Sciatic nerve (tissue), 2 donors: ENCODE measurements around the gene WFDC2. TPM values are rescaled to one million over a fixed set of nuclear protein-coding genes. Genes with fewer than 3 reads are reported as not detected.

Source experiments
- ATAC-seq: fragments of 200-7000 bp; cut with Tn5 transposase; one replicate; pipeline ENCODE4 v1.9.1; 2020; ENCODE audit warnings: mild to moderate bottlenecking, moderate library complexity
- DNase-seq: peaks from one replicate; pipeline ENCODE4 v3.0.0-alpha.2; 2020; ENCODE audit warnings: low spot score
- intact Hi-C: fragments of 100-400 bp; cut with DNase I; formaldehyde crosslinking; loops from one replicate; pipeline ENCODE4 v1.14.2; 2022
- total RNA-seq: library from RNA; stranded (reverse); fragmentation: NEBNext Ultra II Directional; extraction: Animal tissue kit (Norgen Biotek cat#: 25700); gene quantifications from one replicate; pipeline ENCODE4 v1.2.1, GENCODE V29; 2021
- donor health status: DM: no; HTN: no; CAD: no.
- donor health status: DM: no; HTN: no; CAD: no.

WFDC2 gene, protein sequence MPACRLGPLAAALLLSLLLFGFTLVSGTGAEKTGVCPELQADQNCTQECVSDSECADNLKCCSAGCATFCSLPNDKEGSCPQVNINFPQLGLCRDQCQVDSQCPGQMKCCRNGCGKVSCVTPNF
- total RNA-seq = 4.1 TPM

DNA sequence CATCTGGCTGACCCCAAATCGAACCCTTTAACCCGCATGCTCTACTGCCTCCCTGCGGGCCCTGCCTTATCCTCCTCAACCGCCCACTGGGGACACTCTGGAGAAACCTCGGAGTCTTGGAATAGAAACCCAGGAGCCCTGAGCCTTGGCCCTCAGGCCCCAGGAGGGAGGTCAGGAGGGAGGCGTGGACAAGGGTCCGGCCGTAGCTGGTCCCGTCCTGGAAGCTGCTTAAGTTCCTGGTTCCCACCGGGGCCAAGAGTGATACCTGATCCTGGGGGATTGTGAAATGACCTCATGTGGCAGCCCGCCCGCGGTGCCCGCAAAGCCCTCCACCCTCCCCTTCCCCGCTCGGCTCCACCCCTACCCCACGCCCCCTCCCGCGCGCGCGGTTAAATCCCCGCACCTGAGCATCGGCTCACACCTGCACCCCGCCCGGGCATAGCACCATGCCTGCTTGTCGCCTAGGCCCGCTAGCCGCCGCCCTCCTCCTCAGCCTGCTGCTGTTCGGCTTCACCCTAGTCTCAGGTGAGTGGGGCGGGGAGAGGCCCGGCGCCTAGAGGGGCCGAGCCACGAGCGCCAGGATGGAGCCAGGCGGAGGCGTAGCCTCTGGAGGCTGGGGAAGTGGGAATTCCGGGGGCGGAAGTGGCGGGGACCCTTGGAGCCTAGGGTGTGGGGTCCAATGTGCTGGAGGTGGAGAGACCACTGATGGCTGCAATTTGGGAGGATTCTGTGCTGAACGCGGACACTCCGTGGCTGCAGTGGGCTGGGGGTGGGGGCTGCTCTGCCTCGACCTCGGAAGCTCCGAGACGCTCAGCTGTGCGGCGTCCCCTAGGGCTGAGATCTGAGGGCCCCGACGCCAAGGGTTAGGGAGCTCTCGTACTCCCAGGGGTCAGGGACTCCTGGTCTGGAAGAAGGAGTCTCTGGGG is at the start of gene WFDC2:
WFDC2 (plus strand) TSS at position 418 of the 926 bp plus-strand sequence; CDS start at position 447, 29 bp downstream.
- peak; percentile 35 for ATAC-seq
- intact Hi-C loops = no loop called here
- no peak for DNase-seq

DNA sequence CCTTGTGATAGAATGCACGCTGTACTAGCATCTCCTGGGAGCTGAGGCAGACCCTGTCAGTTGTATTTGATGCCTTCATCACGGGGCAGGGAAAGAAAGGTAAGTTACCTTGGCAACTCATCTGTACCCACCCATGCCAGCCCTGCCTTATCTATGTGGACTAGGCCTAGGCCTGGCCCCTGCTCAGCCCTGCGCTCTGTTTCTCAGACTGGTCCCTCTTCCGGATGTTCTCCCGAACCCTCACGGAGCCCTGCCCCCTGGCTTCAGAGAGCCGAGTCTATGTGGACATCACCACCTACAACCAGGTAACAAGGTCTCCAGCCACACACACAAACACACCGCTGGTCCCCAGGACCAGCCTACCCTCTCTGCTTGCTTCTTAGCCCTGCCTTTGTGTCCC is 49.4 kb upstream of the WFDC2 start:
- intact Hi-C loops = no loop called here
- DNase-seq (no peak), ATAC-seq (no peak)

DNA sequence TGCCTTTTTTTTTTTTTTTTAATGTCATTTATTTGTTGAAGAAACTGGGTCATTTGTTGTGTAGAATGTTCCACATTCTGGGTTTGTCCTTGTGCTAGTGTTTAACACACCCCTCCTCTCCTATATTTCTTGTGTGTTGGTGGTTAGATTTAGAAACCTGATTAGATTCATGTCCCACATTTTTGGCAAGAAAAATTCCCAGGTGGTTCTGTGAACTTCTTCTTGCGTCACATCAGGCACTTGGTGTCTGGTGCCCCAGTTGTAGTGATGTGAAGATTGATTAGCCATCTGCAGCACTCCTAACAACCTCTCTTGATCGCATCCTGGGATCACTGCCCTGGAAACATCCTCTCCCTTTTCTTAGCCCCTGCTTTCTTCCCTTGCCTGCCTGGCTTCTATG is 45.9 kb upstream of the WFDC2 start:
- DNase-seq = no peak
- no peak for ATAC-seq
- intact Hi-C loops = no loop called here

DNA sequence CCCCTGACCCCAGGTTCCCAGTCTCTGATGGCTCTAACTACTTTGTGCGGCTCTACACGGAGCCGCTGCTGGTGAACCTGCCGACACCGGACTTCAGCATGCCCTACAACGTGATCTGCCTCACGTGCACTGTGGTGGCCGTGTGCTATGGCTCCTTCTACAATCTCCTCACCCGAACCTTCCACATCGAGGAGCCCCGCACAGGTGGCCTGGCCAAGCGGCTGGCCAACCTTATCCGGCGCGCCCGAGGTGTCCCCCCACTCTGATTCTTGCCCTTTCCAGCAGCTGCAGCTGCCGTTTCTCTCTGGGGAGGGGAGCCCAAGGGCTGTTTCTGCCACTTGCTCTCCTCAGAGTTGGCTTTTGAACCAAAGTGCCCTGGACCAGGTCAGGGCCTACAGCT is 44.0 kb upstream of the WFDC2 start:
- intact Hi-C loops = no loop called here
- ATAC-seq (no peak), DNase-seq (no peak)

DNA sequence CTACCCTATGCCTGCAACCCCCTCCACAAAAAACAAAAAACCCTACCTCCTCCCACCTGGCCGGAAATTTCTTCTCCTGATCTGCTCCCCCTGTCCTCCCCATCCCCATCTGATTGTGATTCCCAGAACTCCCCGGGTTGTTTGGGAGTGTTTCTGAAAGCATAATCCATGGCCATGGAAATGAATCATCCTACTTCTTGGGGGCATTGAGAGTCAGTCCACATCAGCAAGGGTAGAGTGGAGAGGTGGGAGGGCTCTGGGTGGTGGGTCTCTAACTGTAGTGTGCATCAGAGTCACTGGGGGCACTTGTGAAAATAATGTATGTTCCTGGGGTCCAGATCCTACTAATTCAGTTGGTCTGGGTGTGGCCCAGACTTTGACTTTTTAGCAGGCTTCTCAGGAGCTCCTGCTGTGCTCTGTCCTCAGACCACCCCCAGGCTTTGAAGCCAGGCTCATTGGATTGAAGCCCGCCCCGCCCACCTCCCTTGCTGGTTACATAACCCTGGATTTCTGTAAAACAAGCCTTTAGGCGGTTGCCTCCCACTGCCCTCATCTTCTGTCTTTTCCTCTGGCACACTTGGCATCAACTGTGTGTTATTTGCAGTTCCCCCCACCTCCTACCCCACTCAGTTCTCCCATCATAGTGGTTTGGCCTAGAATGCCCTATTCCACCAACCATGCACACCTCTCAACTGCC is 43.1 kb upstream of the WFDC2 start:
- DNase-seq = no peak
- peak; percentile 59 for ATAC-seq

DNA sequence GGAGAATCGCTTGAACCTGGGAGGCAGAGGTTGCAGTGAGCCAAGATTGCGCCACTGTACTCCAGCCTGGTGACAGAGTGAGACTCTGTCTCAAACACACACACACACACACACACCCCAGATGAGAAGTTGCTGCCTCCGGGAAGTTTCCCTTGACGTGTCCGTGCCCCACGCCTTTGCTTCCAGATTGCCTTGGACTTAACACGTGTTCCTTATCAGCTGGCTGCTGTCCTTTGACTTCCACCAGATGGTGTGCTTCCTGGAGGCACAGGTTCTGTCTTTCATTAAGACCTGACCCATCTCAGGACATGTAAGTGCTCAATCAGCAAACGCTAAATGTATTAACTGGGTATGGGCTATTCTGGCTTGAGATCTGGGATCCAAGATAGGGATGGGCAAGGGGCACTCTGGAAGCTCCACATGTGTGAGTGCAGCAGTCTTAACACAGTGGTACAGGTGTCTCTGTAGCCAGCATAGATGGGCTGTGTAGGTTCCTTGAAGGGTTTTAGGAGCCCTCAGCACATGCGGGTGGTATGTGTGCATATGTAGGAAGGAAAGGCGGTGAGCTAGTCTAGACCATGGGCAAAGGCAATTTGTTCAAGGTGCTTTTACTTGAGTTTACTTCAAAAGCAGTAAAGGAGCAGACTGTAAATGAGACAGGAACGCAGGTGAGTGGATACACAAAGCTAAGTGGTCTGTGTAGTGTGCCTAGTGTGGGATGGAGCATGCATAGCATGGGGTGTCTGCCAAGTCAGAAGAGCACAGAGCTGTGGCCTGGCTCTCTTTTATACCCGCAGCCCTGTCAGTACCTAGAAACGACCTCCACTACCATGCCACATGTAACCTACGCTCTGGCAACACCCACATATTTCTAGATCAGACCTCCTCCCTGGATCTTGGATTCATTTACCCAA is 42.1 kb upstream of the WFDC2 start:
- DNase-seq (no peak), ATAC-seq (no peak)
- intact Hi-C loops = no loop called here

More for the DNA sequence above, 43.1 kb upstream of the WFDC2 start:
- intact Hi-C loops = no loop called here

DNA sequence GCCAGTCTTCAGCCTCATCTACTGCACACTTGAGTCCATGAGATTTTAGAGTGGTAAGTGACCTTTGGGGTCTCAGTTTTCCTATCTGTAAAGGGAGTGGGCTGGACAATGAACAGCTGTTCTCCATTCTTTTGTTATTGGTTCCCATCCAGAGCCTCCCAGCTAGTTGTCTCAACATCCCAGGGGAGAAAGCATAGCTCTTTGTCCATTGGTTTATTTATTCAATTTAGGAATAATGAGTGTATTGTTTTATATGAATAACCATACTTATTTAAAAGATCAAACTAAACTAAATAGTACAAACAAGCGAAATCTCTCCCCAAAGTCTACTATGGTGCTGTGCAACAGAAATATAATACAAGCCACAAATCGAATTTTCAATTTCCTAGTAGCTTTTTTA is 39.9 kb upstream of the WFDC2 start:
- ATAC-seq (peak; percentile 11), DNase-seq (no peak)
- intact Hi-C loops = no loop called here

DNA sequence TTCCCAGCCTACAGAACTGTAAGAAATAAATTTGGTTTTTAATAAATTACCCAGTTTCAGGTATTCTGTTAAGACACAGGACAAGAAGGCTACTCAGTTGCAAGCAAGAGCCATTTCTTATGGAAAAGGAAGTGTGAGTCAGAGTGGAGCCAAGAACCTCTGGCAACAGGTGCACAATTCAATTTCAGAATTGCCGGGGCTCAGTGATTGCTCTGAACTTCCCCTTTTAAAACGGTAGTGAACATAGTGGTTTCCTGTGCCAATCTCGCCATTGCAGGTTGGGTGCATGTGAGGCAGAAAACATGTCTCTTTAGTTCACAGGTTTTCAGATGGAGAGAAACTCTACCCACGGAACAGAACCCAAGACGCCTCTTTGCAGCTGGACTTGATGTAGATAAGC is 37.3 kb upstream of the WFDC2 start:
- ATAC-seq = no peak

DNA sequence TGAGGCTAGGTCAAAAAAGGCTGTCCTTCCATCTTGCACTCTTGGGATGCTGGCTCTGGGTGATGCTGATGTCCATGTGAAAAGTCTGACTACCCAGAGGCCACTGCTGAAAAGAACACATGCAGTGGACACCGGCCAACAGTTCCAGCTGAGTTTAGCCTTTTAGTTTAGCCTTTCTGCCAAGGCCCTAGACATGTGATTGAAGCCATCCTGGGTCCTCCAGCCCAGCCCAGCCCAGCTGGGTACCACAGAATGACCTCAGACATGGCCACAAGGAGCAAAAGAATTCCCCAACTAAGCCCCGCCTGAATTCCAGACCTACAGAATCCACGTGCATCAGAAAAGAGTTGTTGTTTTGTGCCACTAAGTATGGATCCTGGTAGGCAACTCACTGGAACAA is 36.2 kb upstream of the WFDC2 start:
- intact Hi-C loops = no loop called here
- DNase-seq = no peak
- ATAC-seq = peak; percentile 62

More for the DNA sequence above, 37.3 kb upstream of the WFDC2 start:
- intact Hi-C loops = no loop called here
- no peak for DNase-seq

DNA sequence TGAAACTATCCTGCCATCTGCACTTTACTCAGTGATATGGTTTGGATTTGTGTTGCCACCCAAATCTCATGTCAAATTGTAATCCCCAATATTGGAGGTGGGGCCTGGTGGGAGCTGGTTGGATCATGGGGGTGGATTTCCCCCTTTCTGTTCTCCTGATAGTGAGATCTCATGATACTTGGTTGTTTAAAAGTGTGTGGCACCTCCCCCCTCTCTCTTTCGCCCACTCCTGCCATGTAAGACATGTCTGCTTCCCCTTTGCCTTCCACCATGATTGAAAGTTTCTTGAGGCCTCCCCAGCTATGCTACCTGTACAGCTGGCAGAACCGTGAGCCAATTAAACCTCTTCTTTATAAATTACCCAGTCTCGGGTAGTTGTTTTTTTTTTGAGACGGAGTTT is 35.6 kb upstream of the WFDC2 start:
- no peak for ATAC-seq
- intact Hi-C loops = no loop called here
- DNase-seq = no peak

DNA sequence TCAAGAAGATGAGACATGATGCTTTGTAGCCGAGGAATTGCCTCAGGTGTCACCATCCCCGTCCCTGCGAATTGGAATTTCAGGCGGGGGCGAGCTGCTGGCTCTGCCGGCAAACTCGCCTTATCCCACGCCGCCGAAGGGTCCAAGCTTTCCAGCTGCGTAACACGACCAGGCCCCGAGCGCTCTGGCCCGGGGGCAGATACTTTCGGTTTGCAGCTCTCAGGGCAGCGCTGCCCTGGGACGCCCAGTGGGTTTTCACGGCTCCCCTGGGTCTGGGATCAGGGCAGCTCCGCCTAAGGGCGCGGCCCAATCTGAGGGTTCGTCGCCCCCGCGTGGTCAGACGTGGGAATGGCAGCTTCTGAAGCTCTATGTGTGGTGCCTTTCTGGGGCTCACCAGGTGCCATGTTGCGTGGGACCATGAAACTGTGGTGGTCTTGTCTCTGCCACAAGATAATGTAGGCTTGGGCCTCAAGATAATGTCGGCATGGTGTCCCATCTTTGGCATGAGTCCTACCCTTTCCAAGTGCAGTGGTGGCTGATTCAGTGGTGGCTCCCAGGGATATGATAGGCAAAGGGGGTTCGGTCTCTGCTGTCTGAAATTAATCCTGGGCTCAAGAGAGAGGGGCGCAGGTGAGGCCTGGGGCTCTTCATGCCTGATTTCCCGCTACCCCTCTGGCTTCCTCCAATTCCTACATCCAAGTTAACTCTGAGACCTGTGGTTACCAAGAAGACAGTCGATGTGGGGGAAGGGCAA is 32.6 kb upstream of the WFDC2 start:
- ATAC-seq = peak; percentile 97
- DNase-seq = peak; percentile 93
- intact Hi-C loops = no loop called here

DNA sequence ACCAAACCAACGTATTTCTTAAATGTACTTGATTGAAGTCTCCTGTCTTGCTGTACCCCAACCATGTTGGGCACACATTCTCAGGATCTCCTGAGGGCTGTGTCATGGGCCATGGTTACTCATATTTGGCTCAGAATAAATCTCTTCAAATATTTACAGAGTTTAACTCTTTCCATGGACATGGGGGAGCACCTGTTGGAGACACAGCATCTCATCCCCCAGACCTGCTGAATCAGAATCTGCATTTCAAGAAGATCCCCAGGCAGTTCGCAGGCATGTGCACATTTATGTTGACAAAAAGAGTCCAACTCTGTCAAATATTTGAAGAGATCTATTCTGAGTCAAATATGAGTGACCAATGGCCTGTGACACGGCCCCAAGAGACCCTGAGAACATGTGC is 29.1 kb upstream of the WFDC2 start:
- intact Hi-C loops = loop anchor here (10.0 kb wide), 1 partner anchor 126 kb away; no protein-coding TSS in a partner anchor
- DNase-seq = no peak
- no peak for ATAC-seq

DNA sequence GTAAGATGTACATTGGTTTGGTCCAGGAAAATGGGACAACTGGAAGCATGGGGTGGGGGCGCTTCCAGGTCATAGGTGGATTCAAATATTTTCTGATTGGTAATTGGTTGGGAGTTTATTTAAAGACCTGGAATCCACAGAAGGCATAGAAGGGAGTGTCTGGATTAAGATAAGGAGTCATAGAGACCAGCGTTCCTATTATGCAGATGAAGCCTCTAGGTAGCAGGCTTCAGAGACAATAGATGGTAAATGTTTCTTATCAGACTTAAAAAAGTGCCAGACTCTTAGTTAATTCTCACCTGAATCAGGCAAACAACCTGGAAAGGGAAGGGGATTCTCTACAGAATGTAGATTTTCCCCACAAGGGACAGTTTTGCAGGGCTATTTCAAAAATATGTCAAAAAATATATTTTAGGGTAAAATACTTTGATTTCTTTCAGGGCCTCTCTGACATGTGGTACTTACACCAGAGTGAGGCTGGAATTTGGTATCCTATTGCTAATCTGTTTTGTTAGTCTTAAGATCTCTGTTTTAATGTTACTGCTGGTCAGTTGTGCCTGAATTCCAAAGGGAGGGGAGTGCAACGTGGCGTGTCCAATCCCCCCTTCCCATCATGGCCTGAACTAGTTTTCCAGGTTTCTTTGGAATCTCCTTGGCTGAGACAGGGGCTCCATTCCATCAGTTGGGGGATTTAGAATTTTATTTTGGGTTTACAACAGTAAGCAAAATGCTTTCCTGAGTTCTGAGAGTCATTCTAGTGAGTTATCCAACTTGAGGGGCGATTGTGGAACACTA is 28.5 kb upstream of the WFDC2 start:
- no peak for ATAC-seq
- intact Hi-C loops = loop anchor here (10.0 kb wide), 1 partner anchor 126 kb away; no protein-coding TSS in a partner anchor
- no peak for DNase-seq

DNA sequence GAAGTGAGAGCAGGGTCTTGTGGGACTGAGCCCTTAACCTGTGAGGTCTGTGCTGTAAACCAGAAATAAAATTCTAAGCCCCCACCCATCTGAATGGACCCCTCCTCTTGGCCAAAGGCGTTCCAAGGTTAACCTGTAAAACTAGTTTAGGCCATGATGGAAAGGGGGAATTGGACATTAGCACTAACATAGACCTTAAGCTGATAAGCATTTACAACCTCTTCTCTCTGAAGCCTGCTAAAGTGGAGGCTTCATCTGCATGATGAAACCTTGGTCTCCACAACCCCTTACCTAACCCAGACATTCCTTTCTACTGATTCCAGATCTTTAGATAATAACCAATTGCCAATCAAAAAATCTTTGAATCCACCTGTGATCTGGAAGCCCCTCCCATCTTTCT is 27.8 kb upstream of the WFDC2 start:
- ATAC-seq = no peak
- DNase-seq = no peak
- intact Hi-C loops = loop anchor here (10.0 kb wide), 1 partner anchor 127 kb away; no protein-coding TSS in a partner anchor

DNA sequence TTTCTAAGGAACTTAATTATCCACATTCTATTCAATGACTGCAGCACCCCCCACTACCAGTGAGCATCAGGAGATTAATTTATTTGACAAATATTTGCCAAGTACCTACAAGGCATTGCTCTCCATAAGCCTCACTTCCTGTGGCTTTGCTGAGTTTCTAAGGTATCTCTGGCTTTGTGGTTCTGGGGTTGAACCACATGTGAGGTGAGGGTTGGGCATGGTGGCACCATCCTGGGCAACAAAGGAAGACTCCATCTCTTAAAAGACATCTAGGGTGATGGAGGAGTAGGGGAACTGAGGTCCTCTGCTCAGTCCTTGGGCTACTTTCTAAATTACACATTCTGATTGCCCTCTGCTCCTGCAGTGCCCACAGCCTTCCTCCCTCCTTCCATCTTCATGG is 25.5 kb upstream of the WFDC2 start:
- intact Hi-C loops = loop anchor here (10.0 kb wide), 1 partner anchor 129 kb away; no protein-coding TSS in a partner anchor
- ATAC-seq = no peak

DNA sequence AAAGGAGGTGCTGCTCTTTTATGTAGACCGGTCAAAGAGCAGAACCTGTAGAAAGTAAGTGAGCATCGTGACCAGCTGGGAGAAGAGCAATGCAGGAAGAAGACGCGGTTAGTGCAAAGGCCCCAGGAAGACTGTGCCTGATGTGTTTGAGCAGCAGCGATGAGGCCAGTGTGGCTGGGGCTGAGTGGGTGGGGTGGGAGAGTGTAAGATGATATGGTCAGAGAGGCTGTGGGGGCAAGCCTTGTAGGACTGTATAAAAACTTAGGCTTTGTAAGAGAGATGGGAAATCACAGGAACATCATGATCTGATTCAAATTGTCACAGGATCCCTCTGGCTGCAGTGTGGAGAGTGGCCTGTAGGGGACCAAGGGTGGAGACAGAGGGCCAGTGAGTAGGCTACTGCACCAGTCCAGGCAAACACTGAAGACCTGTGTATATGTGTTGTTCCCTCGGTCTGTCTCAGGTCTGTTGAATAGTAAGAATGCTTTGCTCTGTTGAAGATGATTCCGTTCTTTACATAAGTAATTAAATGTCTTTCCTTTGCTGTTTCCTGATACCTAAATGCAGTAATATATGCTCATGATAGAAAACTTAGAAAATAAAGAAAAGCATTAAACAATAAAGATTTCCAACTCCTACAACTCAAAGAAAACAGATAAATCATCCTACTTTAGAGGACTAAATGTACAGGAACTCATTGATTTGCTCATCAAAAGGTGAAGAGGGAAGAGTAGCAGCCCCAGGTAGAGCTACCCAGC is 23.6 kb upstream of the WFDC2 start:
- DNase-seq (no peak), ATAC-seq (no peak)
- intact Hi-C loops = loop anchor here (10.0 kb wide), 1 partner anchor 131 kb away; no protein-coding TSS in a partner anchor

More for the DNA sequence above, 25.5 kb upstream of the WFDC2 start:
- DNase-seq = no peak
